Measurements from ENCODE around the gene NEDD4L.

GRCh38 chr18:58334061-58334460 lies 290.0 kb downstream of the NEDD4L start:
- TF ChIP-seq POLR2A (IDR thresholded peaks at IDR 0.05) (no peak), POLR2AphosphoS5 (IDR thresholded peaks at IDR 0.05) (no peak), CTCF (IDR thresholded peaks at IDR 0.05) (no peak), EP300 (IDR thresholded peaks at IDR 0.05) (no peak)
